GM19455 (cell line): Measurements from ENCODE around the gene CST9.

Source experiments
- ATAC-seq: cut with Tn5 transposase; IDR thresholded peaks from one replicate; pipeline ENCODE4 v1.9.1; 2021; ENCODE audit not compliant: unreplicated experiment

CST9 gene

DNA sequence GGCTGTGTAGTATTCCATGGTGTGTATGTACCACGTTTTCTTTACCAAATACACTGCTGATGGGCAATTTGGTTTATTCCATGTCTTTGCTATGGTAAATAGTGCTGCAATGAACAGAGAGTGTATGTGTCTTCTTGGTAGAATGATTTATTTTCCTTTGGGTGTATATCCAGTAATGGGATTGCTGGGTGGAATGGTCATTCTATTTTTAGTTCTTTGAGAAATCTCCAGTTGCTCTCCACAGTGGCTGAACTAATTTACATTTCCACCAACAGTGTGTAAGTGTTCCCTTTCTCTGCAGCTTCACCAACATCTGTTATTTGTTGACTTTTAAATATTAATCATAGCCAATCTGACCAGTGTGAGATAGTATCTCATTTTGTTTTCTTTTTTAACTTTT, 51.3 kb downstream of the CST9 start:
- no peak for ATAC-seq
